ENCODE measurements around the gene CITED2. TPM values are rescaled to one million over a fixed set of nuclear protein-coding genes. Genes with fewer than 3 reads are reported as not detected.

CITED2 gene
- total RNA-seq, 1 donor from 2014 or later: 122 TPM

DNA sequence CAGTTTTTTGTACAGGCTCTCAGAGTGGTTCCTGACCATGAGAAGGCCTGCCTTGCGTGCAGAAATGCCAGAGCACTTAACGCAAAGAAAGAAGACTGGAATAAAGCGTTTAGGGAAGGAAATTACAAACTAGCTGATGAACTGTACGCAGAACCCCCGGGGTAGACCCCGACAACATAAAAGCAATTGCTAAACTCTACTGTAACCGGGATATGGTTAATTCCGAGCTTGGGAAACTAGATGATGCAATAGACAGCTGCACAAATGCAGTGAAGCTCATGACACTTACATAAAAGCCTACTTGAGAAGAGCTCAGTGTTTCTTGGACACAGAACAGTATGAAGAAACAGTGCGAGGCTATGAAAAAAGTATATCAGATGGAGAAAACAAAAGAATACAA lies 35.7 kb downstream of the CITED2 start:
- H3K9me3 Mint-ChIP-seq: no peaks in the 10 kb centered on the region
- H3K4me1 Mint-ChIP-seq: no peaks in the 10 kb centered on the region
- H3K27me3 Mint-ChIP-seq (ENCODE audit: low read depth): no peaks in the 10 kb centered on the region
- no peaks in the 10 kb centered on the region for H3K36me3 Mint-ChIP-seq (ENCODE audit: low read depth)
- H3K27ac Mint-ChIP-seq (ENCODE audit: unreplicated experiment): no peak overlapping the region
- DNase-seq (ENCODE audit: low read depth, low spot score): no peak
- TF ChIP-seq, protein P1, sequence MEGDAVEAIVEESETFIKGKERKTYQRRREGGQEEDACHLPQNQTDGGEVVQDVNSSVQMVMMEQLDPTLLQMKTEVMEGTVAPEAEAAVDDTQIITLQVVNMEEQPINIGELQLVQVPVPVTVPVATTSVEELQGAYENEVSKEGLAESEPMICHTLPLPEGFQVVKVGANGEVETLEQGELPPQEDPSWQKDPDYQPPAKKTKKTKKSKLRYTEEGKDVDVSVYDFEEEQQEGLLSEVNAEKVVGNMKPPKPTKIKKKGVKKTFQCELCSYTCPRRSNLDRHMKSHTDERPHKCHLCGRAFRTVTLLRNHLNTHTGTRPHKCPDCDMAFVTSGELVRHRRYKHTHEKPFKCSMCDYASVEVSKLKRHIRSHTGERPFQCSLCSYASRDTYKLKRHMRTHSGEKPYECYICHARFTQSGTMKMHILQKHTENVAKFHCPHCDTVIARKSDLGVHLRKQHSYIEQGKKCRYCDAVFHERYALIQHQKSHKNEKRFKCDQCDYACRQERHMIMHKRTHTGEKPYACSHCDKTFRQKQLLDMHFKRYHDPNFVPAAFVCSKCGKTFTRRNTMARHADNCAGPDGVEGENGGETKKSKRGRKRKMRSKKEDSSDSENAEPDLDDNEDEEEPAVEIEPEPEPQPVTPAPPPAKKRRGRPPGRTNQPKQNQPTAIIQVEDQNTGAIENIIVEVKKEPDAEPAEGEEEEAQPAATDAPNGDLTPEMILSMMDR (conservative IDR thresholded peaks at IDR 0.05): no peak
- no peak overlapping the region for H3K4me3 Mint-ChIP-seq

DNA sequence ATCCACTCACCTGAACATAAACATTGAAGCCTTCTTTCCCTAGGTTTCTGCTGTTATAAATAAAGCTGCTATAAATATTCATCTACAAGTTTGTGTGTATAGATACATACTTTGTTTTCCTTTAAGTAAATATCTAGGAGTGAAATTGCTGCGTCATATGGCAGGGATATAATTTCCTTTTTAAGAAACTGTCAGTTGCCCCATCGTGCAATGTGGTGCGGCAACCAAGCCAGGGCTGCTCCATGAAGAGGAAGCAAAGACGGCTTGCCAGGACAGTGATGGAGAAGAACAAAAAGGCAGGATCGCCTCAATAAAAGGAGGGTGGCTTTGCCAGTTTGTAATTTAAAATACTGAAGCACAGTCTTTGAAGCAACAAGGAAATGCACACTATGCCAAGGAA lies 36.6 kb downstream of the CITED2 start:
- H3K4me3 Mint-ChIP-seq: no peak overlapping the region
- no peaks in the 10 kb centered on the region for H3K9me3 Mint-ChIP-seq
- TF ChIP-seq, protein P1 (conservative IDR thresholded peaks at IDR 0.05): no peak
- H3K4me1 Mint-ChIP-seq: no peaks in the 10 kb centered on the region
- no peaks in the 10 kb centered on the region for H3K36me3 Mint-ChIP-seq (ENCODE audit: low read depth)
- DNase-seq (ENCODE audit: low read depth, low spot score): no peak
- no peaks in the 10 kb centered on the region for H3K27me3 Mint-ChIP-seq (ENCODE audit: low read depth)
- H3K27ac Mint-ChIP-seq (ENCODE audit: unreplicated experiment): no peak overlapping the region

DNA sequence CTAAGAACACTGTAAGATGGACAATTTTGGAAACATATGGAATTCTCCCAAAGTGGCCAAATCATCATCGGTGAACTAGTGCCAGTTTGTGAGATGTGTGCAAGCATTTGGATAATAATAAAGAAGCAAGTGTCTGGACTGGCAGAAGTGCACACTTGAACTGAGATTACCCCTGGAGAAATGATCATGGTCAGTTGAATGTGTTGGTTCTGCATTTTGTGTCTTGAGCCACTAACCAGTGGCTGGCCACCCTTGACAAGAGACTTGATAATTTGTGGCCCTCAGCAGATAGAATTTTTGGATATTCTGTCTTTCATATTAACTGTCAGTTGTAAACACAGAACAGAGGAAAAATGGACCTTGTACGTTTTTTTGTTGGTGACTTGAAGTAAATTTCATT lies 37.4 kb downstream of the CITED2 start:
- DNase-seq (ENCODE audit: low read depth, low spot score): no peak
- Mint-ChIP-seq H3K9me3 (no peaks in the 10 kb centered on the region), H3K4me1 (no peaks in the 10 kb centered on the region), H3K27me3 (ENCODE audit: low read depth) (no peaks in the 10 kb centered on the region), H3K4me3 (no peak overlapping the region), H3K36me3 (ENCODE audit: low read depth) (no peaks in the 10 kb centered on the region), H3K27ac (ENCODE audit: unreplicated experiment) (no peak overlapping the region)
- TF ChIP-seq, protein P1 (conservative IDR thresholded peaks at IDR 0.05): no peak

DNA sequence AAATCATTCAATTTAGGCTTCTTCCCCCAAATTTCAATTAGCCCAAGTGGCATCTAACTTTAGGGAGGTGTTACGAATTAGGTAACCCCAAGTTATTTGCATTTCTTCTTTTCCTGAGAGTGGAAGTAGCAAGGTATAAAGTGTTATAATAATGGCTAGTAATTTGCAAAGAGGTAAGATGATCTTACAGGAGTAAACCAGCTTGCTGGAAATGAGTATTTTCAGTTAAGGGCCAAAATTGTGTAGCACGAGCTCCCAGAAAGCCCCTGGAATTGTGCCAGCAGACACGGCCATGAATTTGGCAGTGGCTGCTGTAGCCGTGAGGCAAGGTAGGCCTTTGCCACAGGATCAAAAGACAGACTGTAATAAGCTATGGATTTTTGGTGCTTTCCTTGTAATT lies 38.0 kb downstream of the CITED2 start:
- no peak for DNase-seq (ENCODE audit: low read depth, low spot score)
- TF ChIP-seq, protein P1 (conservative IDR thresholded peaks at IDR 0.05): no peak
- no peaks in the 10 kb centered on the region for H3K36me3 Mint-ChIP-seq (ENCODE audit: low read depth)

DNA sequence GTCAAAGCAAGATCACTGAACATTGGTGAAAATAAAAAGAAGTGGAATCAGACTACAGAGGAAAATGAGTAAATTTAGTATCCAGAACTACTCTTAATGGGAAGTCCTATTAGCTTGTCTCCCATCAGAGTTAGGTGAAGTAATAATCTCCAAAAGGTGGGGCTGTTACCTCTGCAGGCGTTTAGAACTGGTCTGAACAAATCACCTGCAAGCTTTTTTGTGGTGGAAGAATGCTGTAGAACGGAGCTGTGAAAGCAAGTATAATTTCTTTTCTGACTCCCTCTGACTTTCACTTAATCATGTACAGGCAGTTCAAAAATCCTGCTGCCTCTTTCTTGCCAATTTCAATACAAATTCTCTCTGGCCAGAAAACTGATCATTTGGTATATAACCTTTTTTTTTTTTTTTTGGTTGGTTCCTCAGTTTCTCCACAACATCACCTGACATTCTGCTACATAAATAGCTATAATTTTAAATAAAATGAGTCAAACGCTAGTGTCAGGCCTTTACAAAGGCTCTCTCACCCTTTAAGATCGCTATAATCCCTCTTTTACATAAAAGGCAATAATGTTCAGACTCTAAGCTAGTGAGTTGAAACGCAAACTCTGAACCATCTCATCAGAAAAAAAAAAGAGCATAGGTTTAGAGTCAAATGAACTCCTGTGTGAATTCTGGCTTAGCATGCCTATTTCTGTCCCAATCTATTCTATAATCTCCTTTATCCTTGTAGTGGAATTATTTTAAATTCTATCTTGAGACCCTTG lies 38.8 kb downstream of the CITED2 start:
- no peaks in the 10 kb centered on the region for H3K36me3 Mint-ChIP-seq (ENCODE audit: low read depth)
- no peak for DNase-seq (ENCODE audit: low read depth, low spot score)
- H3K4me3 Mint-ChIP-seq: no peak overlapping the region
- no peaks in the 10 kb centered on the region for H3K9me3 Mint-ChIP-seq
- TF ChIP-seq, protein P1 (conservative IDR thresholded peaks at IDR 0.05): no peak
- H3K4me1 Mint-ChIP-seq: no peaks in the 10 kb centered on the region
- no peaks in the 10 kb centered on the region for H3K27me3 Mint-ChIP-seq (ENCODE audit: low read depth)
- no peak overlapping the region for H3K27ac Mint-ChIP-seq (ENCODE audit: unreplicated experiment)

More for the DNA sequence above, 38.0 kb downstream of the CITED2 start:
- no peaks in the 10 kb centered on the region for H3K4me1 Mint-ChIP-seq
- H3K27ac Mint-ChIP-seq (ENCODE audit: unreplicated experiment): no peak overlapping the region
- no peak overlapping the region for H3K4me3 Mint-ChIP-seq
- H3K9me3 Mint-ChIP-seq: no peaks in the 10 kb centered on the region
- H3K27me3 Mint-ChIP-seq (ENCODE audit: low read depth): no peaks in the 10 kb centered on the region
